ENCODE results near the gene CBX7. TPM values are rescaled to one million over a fixed set of nuclear protein-coding genes. Genes with fewer than 3 reads are reported as not detected.

Gene CBX7
- total RNA-seq, 1 donor from 2014 or later: 13.2 TPM

DNA sequence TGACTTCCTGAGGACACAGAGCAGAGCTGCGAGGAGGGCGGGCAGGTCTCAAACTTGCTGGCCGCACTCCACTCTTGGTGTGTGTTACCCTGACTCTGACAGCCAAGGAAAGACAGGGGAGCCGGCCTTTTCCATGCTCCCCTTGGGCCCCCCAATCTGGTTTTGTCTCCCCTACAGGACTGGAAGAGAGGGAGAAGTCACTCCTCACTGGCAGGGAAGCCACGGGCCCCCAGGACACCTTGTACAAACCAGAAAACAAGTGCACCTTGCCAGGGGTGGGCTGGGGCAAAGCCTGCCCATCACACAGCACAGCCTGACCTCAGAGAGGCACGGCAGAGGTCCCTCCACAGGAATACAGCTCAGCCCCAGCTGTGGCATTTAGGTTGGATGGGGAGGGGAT is 20.2 kb downstream of the CBX7 start:
- Mint-ChIP-seq H3K27ac (no peak overlapping the region), H3K27me3 (ENCODE audit: low read depth) (no peaks in the 10 kb centered on the region), H3K4me3 (no peak overlapping the region), H3K9me3 (no peaks in the 10 kb centered on the region), H3K36me3 (no peaks in the 10 kb centered on the region), H3K4me1 (peaks cover 12% of the 10 kb centered on the region)
- DNase-seq (ENCODE audit: low spot score in 2 of 2, unreplicated experiment in 2 of 2): no peak
- TF ChIP-seq, protein P1, sequence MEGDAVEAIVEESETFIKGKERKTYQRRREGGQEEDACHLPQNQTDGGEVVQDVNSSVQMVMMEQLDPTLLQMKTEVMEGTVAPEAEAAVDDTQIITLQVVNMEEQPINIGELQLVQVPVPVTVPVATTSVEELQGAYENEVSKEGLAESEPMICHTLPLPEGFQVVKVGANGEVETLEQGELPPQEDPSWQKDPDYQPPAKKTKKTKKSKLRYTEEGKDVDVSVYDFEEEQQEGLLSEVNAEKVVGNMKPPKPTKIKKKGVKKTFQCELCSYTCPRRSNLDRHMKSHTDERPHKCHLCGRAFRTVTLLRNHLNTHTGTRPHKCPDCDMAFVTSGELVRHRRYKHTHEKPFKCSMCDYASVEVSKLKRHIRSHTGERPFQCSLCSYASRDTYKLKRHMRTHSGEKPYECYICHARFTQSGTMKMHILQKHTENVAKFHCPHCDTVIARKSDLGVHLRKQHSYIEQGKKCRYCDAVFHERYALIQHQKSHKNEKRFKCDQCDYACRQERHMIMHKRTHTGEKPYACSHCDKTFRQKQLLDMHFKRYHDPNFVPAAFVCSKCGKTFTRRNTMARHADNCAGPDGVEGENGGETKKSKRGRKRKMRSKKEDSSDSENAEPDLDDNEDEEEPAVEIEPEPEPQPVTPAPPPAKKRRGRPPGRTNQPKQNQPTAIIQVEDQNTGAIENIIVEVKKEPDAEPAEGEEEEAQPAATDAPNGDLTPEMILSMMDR (IDR thresholded peaks at IDR 0.05; ENCODE audit: unreplicated experiment): no peak

DNA sequence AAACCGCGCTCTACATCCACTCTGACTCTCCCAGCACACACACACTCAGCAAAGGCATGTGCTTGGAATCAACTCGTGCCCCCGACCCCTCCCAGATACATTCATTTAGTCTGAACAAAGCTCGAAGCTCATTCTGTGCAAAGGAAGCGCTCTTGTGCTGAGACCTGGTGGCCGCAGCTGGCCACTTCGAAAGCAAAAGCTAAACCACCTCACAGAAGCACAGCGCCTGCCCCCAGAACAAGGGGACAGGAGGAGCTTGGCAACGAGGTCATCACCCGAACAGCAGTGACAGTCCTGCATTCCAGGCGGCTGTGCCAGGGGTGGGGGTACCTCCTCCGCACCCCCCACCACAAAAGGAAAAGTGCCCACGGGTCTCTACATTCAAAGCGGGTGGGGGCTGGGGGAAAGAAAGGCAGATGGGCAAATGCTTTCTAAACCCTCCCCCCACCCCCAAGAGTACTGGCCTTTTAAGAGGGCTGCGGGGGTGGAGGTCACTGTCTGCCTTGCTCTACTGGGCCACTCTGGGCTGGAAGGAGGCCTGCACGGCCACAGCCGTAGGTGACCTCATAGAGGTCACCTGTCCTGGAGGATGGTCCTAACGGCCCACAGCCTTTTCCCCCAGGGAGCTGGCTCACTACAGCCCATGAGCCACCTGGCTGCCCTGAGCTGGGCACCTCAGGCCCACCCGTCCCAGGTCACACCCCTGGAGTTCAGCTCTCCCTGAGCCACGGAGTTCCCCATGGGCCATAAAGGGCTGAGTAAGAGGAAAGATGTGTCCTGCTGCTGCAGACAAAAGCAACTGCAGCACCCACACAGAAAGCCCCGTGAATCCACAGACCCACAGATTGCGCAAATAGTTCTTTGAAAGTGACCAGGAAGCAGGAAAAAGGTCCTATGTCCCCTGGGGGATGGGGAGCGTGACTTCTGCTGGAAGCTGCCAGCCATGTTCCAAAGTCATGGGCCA is 21.3 kb downstream of the CBX7 start:
- DNase-seq (ENCODE audit: low spot score in 2 of 2, unreplicated experiment in 2 of 2): no peak
- H3K27me3 Mint-ChIP-seq (ENCODE audit: low read depth): no peaks in the 10 kb centered on the region

DNA sequence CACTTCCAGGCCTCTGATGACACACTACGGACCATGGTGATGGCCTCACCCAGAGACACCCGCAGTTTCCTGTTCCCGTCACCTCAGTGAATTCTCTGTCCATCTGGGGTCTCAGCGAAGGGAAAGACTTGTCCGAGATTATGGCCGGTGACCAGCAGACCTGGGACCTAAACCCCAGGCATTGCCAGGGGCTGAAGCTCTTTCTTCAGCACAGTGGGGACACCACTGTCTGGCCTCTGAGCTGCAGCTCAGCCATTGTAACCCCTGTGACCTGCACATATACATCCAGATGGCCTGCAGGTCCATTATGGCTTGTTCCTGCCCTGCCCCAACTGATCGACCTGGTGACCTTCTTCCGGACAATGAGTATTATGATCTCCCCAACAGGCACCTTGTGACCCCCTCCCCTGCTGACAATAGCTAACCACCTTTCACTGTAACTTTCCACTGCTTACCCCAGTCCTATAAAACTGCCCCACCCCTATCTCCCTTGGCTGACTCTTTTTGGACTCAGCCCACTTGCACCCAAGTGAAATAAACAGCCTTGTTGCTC is 22.3 kb downstream of the CBX7 start:
- no peak overlapping the region for H3K4me3 Mint-ChIP-seq
- no peak for DNase-seq (ENCODE audit: low spot score in 2 of 2, unreplicated experiment in 2 of 2)
- H3K27me3 Mint-ChIP-seq (ENCODE audit: low read depth): no peaks in the 10 kb centered on the region

More for the DNA sequence above, 21.3 kb downstream of the CBX7 start:
- no peak overlapping the region for H3K27ac Mint-ChIP-seq
- no peaks in the 10 kb centered on the region for H3K36me3 Mint-ChIP-seq
- TF ChIP-seq, protein P1 (IDR thresholded peaks at IDR 0.05; ENCODE audit: unreplicated experiment): no peak
- no peak overlapping the region for H3K4me3 Mint-ChIP-seq
- peaks cover 12% of the 10 kb centered on the region for H3K4me1 Mint-ChIP-seq
- H3K9me3 Mint-ChIP-seq: no peaks in the 10 kb centered on the region

DNA sequence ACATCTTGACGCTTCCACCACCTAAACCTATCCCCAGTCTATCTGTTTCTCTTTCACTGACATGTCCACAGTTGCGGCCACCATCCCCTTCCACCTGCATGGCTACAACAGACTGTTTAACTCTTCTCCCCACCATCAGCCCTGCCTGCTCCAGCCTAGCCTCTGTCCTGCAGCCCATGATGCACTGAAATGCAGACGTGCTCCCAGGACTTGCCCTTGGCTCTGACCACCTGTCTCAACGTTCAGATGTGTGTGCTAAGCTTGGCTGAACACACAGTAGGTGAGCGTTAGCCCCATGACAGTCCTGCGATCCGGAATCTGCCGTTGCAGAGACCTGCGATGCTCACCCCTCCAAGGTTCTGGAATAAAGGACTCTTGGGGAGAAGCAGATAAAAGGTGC is 22.7 kb downstream of the CBX7 start:
- Mint-ChIP-seq H3K27me3 (ENCODE audit: low read depth) (no peaks in the 10 kb centered on the region), H3K9me3 (no peaks in the 10 kb centered on the region), H3K36me3 (no peaks in the 10 kb centered on the region), H3K4me3 (no peak overlapping the region), H3K27ac (no peak overlapping the region), H3K4me1 (peaks cover 7% of the 10 kb centered on the region)
- no peak for DNase-seq (ENCODE audit: low spot score in 2 of 2, unreplicated experiment in 2 of 2)
- TF ChIP-seq, protein P1 (IDR thresholded peaks at IDR 0.05; ENCODE audit: unreplicated experiment): no peak

More for the DNA sequence above, 22.3 kb downstream of the CBX7 start:
- Mint-ChIP-seq H3K4me1 (peaks cover 11% of the 10 kb centered on the region), H3K36me3 (no peaks in the 10 kb centered on the region), H3K27ac (no peak overlapping the region), H3K9me3 (no peaks in the 10 kb centered on the region)
- TF ChIP-seq, protein P1 (IDR thresholded peaks at IDR 0.05; ENCODE audit: unreplicated experiment): no peak

DNA sequence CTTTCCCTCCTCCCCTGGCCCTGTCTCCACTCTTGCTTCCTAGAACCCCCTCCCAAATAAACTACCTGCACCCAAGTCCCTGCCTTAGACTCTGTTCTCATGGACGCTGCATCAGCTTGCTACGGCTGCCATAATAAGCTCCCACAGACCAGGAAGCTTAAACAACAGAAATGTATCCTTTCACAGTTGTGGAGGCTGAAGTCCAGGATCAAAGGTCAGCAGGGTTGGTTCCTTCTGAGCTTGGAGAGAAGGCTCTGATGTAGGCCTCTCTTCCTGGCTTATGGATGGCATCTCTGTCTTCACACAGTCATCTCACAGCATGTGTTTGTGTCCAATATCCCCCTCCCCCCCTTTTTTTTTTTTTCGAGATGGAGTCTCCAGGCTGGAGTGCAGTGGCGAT is 23.4 kb downstream of the CBX7 start:
- no peak overlapping the region for H3K4me3 Mint-ChIP-seq
- no peaks in the 10 kb centered on the region for H3K27me3 Mint-ChIP-seq (ENCODE audit: low read depth)
- peaks cover 11% of the 10 kb centered on the region for H3K4me1 Mint-ChIP-seq
- no peak for DNase-seq (ENCODE audit: low spot score in 2 of 2, unreplicated experiment in 2 of 2)
- TF ChIP-seq, protein P1 (IDR thresholded peaks at IDR 0.05; ENCODE audit: unreplicated experiment): no peak
- no peaks in the 10 kb centered on the region for H3K36me3 Mint-ChIP-seq
- no peaks in the 10 kb centered on the region for H3K9me3 Mint-ChIP-seq
- H3K27ac Mint-ChIP-seq: no peak overlapping the region
